ENCODE results near the gene PISD. TPM values are rescaled to one million over a fixed set of nuclear protein-coding genes. Genes with fewer than 3 reads are reported as not detected.

The PISD gene
- total and polyA plus RNA-seq, 10 donors, result 27.6 to 108 (median 65.0) TPM

GRCh38 chr22:31613904-31614296 lies 48.1 kb downstream of the PISD start:
- no peaks in the 10 kb centered on the region for H3K27me3 ChIP-seq (replicated peaks in 1 of 7)
- no peak overlapping the region for H3K4me3 ChIP-seq
- H3K36me3 ChIP-seq, result peaks cover 0 to 88% (median 41%) of the 10 kb centered on the region in 6 donors
- peak overlapping the region in 6 of 8 donors; percentile 48 to 79 (median 55) for H3K27ac ChIP-seq
- H3K4me1 ChIP-seq, result peaks cover 28 to 70% (median 56%) of the 10 kb centered on the region in 6 donors
- intact Hi-C loops (cut with DNase I; ENCODE audit: low total_unique reads), result no loop called here
- no peak for TF ChIP-seq POLR2AphosphoS5 (IDR thresholded peaks at IDR 0.05)
- TF ChIP-seq, protein P1, sequence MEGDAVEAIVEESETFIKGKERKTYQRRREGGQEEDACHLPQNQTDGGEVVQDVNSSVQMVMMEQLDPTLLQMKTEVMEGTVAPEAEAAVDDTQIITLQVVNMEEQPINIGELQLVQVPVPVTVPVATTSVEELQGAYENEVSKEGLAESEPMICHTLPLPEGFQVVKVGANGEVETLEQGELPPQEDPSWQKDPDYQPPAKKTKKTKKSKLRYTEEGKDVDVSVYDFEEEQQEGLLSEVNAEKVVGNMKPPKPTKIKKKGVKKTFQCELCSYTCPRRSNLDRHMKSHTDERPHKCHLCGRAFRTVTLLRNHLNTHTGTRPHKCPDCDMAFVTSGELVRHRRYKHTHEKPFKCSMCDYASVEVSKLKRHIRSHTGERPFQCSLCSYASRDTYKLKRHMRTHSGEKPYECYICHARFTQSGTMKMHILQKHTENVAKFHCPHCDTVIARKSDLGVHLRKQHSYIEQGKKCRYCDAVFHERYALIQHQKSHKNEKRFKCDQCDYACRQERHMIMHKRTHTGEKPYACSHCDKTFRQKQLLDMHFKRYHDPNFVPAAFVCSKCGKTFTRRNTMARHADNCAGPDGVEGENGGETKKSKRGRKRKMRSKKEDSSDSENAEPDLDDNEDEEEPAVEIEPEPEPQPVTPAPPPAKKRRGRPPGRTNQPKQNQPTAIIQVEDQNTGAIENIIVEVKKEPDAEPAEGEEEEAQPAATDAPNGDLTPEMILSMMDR (IDR thresholded peaks at IDR 0.05 in 8 of 11, conservative IDR thresholded peaks at IDR 0.05 in 3 of 11), result no peak
- H3K9me3 ChIP-seq, result no peaks in the 10 kb centered on the region
- 50 to 84% (median 78%) methylated on average over 10 of the region's 10 CpGs for WGBS, 5 donors
- DNase-seq, result no peak

DNA sequence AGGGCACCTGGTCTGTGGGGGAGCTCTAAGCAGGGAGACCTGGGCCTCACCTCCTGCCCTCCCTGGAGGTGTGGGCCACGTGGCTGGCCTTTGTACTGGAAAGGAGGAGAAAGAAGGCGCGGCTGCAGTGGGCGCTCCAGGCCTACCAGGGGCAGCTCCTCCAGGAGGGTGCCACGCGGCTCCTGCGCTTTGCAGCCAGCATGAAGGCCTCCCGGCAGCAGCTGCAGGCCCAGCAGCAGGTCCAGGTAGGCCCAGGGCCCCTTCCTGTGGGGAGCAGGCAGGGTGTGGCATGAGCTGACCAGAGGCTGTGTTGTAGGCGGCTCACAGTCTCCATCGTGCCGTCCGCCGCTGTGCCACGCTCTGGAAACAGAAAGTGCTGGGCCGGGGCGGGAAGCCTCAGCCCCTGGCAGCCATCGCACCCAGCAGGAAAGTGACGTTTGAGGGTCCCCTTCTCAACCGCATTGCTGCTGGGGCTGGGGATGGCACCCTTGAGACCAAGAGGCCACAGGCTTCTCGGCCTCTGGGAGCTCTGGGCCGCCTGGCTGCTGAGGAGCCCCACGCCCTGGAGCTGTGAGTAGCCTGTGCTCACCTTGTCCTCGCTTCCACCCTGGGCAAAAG lies 48.6 kb downstream of the PISD start:
- no peaks in the 10 kb centered on the region for H3K9me3 ChIP-seq
- 85 to 100% (median 86%) methylated on average over 4 to 23 of the region's 23 CpGs for WGBS, 5 donors
- DNase-seq, result peak; percentile 72
- intact Hi-C loops (cut with DNase I; ENCODE audit: low total_unique reads), result no loop called here
- H3K4me1 ChIP-seq, result peaks cover 28 to 70% (median 56%) of the 10 kb centered on the region in 6 donors
- TF ChIP-seq POLR2AphosphoS5 (IDR thresholded peaks at IDR 0.05) (peak in 2 of 3 donors; percentile 28 to 57), POLR2A (IDR thresholded peaks at IDR 0.05) (no peak)
- TF ChIP-seq, protein P1 (IDR thresholded peaks at IDR 0.05 in 8 of 11, conservative IDR thresholded peaks at IDR 0.05 in 3 of 11), result no peak
- H3K36me3 ChIP-seq, result peaks cover 0 to 88% (median 38%) of the 10 kb centered on the region in 6 donors
- peak overlapping the region in 5 of 8 donors; percentile 3 to 79 (median 58) for H3K27ac ChIP-seq
- H3K4me3 ChIP-seq, result no peak overlapping the region
- H3K27me3 ChIP-seq (replicated peaks in 1 of 7), result no peaks in the 10 kb centered on the region

DNA sequence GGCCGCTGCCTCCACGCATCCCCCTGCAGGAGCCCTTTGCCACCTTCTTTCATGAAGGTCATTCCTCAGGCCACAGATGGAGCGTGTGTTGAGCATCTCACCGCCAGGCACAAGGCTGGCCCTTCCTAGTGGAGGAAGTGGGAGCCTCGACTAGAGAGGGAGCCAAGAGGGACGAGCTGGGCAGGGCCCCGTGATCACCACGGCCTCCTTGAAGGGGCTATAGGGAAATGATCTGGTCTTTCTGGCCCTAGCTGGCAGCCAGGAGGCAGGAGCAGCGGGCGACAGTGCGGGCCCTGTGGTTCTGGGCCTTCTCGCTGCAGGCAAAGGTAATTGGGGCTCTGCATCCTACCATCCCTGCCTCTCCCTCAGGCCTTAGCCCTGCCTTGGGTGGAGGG lies 49.1 kb downstream of the PISD start:
- intact Hi-C loops (cut with DNase I; ENCODE audit: low total_unique reads), result no loop called here
- 77 to 84% (median 82%) methylated on average over 8 to 12 of the region's 12 CpGs for WGBS, 5 donors
- Histone ChIP-seq H3K27ac (peak overlapping the region in 3 of 8 donors; percentile 58 to 79 (median 70)), H3K4me1 (peaks cover 28 to 70% (median 55%) of the 10 kb centered on the region in 6 donors), H3K27me3 (replicated peaks in 1 of 7) (no peaks in the 10 kb centered on the region), H3K9me3 (no peaks in the 10 kb centered on the region), H3K36me3 (peaks cover 0 to 88% (median 37%) of the 10 kb centered on the region in 6 donors), H3K4me3 (no peak overlapping the region)
- TF ChIP-seq, protein P1 (IDR thresholded peaks at IDR 0.05 in 8 of 11, conservative IDR thresholded peaks at IDR 0.05 in 3 of 11), result no peak
- no peak for TF ChIP-seq POLR2AphosphoS5 (IDR thresholded peaks at IDR 0.05)
- TF ChIP-seq POLR2A (IDR thresholded peaks at IDR 0.05), result no peak
- peak; percentile 72 for DNase-seq

- H3K27me3 ChIP-seq (replicated peaks in 1 of 7), result no peaks in the 10 kb centered on the region
- peak overlapping the region in 4 of 8 donors; percentile 41 to 55 (median 46) for H3K27ac ChIP-seq
- intact Hi-C loops (cut with DNase I; ENCODE audit: low total_unique reads), result no loop called here
- no peak overlapping the region for H3K4me3 ChIP-seq
- DNase-seq, result peak; percentile 76
- peaks cover 22 to 54% (median 42%) of the 10 kb centered on the region in 6 donors for H3K4me1 ChIP-seq
- peaks cover 0 to 89% (median 30%) of the 10 kb centered on the region in 6 donors for H3K36me3 ChIP-seq
- no peak for TF ChIP-seq POLR2A (IDR thresholded peaks at IDR 0.05)
- peak; percentile 50 to 65 (median 63) for TF ChIP-seq POLR2AphosphoS5 (IDR thresholded peaks at IDR 0.05)
- TF ChIP-seq, protein P1 (IDR thresholded peaks at IDR 0.05 in 8 of 11, conservative IDR thresholded peaks at IDR 0.05 in 3 of 11), result peak in 3 of 11 experiments; percentile 13 to 38 (median 27)
- no peaks in the 10 kb centered on the region for H3K9me3 ChIP-seq
- WGBS, 5 donors, result 56 to 72% (median 67%) methylated on average over 9 to 16 of the region's 16 CpGs
Observed at GRCh38 chr22:31611061-31611760, 50.8 kb downstream of the PISD start.
